ENCODE measurements around the gene MRPL12. TPM values are rescaled to one million over a fixed set of nuclear protein-coding genes. Genes with fewer than 3 reads are reported as not detected.

The MRPL12 gene
- total RNA-seq, 1 experiment from 2014 or later, result 260 TPM

- RAD21 ChIA-PET (ENCODE audit: low non-redundant PET in 1 of 2, low total read pairs in 2 of 2, uncharacterized antibody in 2 of 2, unreplicated experiment in 2 of 2), result no interaction called here
- no TSS peak for BruUV-seq (replicated peaks)
Observed at GRCh38 chr17:81706232-81706611, 3.1 kb downstream of the MRPL12 start.

More at GRCh38 chr17:81706232-81706611, 3.1 kb downstream of the MRPL12 start:
- Histone ChIP-seq H3K4me2 (ENCODE audit: low read length) (no peak overlapping the region), H3K9ac (ENCODE audit: low read length) (no peak overlapping the region), H2AFZ (ENCODE audit: low read depth, low read length, poor library complexity, severe bottlenecking) (no peak overlapping the region), H3K9me3 (ENCODE audit: control insufficient read depth in 1 of 2, insufficient read depth in 1 of 2, low read depth in 1 of 2, low read length in 2 of 2) (no peaks in the 10 kb centered on the region), H3K4me3 (replicated peaks in 1 of 2; ENCODE audit: low read depth in 1 of 2, low read length in 2 of 2) (no peak overlapping the region), H3K36me3 (ENCODE audit: control insufficient read depth in 1 of 2, insufficient read depth in 2 of 2, low read length in 2 of 2) (peaks cover 19 to 49% of the 10 kb centered on the region in 2 experiments; a peak in 3 of 4 replicates), H3K27ac (ENCODE audit: low read depth, low read length) (no peak overlapping the region; the same call in 1 of the 2 replicates), H4K20me1 (ENCODE audit: insufficient read depth) (no peaks in the 10 kb centered on the region; the same call in 1 of the 2 replicates), H3K79me2 (ENCODE audit: insufficient read depth, low read length) (peaks cover 64% of the 10 kb centered on the region), H3K9me2 (ENCODE audit: insufficient read depth) (no peaks in the 10 kb centered on the region), H3K27me3 (ENCODE audit: insufficient read depth, low read length) (no peaks in the 10 kb centered on the region), H3K4me1 (ENCODE audit: control insufficient read depth in 1 of 2, insufficient read depth in 2 of 2, low read length in 2 of 2) (peaks cover 27 to 42% of the 10 kb centered on the region in 2 experiments)
- POLR2A ChIA-PET, result interaction anchor here (1.0 to 1.4 kb wide), 2 partner anchors 22 to 127 kb away, joined by 3 to 5 read pairs; partner anchors contain the start of genes ARL16, HGS and MCRIP1
- TF ChIP-seq CEBPB (IDR thresholded peaks at IDR 0.05; ENCODE audit: low read depth), result no peak
- TF ChIP-seq ZFX (IDR thresholded peaks at IDR 0.05), result no peak
- no peak for TF ChIP-seq EGR1 (IDR thresholded peaks at IDR 0.05; ENCODE audit: low read depth)
- no peak for TF ChIP-seq YY1 (IDR thresholded peaks at IDR 0.05; ENCODE audit: extremely low read depth, insufficient replicate concordance, low read depth, low read length)
- no peak for TF ChIP-seq JUND (IDR thresholded peaks at IDR 0.05)
- no peak for TF ChIP-seq EZH2phosphoT487 (IDR thresholded peaks at IDR 0.05; ENCODE audit: borderline replicate concordance)
- TF ChIP-seq CBX3 (IDR thresholded peaks at IDR 0.05; ENCODE audit: low read depth), result no peak
- TF ChIP-seq, protein P1, sequence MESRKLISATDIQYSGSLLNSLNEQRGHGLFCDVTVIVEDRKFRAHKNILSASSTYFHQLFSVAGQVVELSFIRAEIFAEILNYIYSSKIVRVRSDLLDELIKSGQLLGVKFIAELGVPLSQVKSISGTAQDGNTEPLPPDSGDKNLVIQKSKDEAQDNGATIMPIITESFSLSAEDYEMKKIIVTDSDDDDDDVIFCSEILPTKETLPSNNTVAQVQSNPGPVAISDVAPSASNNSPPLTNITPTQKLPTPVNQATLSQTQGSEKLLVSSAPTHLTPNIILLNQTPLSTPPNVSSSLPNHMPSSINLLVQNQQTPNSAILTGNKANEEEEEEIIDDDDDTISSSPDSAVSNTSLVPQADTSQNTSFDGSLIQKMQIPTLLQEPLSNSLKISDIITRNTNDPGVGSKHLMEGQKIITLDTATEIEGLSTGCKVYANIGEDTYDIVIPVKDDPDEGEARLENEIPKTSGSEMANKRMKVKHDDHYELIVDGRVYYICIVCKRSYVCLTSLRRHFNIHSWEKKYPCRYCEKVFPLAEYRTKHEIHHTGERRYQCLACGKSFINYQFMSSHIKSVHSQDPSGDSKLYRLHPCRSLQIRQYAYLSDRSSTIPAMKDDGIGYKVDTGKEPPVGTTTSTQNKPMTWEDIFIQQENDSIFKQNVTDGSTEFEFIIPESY (IDR thresholded peaks at IDR 0.05; ENCODE audit: extremely low read depth, insufficient replicate concordance, low read length), result no peak
- TF ChIP-seq, protein P2, sequence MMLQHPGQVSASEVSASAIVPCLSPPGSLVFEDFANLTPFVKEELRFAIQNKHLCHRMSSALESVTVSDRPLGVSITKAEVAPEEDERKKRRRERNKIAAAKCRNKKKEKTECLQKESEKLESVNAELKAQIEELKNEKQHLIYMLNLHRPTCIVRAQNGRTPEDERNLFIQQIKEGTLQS (IDR thresholded peaks at IDR 0.05), result no peak
- TF ChIP-seq EZH2 (IDR thresholded peaks at IDR 0.05), result no peak
- TF ChIP-seq, protein P3, sequence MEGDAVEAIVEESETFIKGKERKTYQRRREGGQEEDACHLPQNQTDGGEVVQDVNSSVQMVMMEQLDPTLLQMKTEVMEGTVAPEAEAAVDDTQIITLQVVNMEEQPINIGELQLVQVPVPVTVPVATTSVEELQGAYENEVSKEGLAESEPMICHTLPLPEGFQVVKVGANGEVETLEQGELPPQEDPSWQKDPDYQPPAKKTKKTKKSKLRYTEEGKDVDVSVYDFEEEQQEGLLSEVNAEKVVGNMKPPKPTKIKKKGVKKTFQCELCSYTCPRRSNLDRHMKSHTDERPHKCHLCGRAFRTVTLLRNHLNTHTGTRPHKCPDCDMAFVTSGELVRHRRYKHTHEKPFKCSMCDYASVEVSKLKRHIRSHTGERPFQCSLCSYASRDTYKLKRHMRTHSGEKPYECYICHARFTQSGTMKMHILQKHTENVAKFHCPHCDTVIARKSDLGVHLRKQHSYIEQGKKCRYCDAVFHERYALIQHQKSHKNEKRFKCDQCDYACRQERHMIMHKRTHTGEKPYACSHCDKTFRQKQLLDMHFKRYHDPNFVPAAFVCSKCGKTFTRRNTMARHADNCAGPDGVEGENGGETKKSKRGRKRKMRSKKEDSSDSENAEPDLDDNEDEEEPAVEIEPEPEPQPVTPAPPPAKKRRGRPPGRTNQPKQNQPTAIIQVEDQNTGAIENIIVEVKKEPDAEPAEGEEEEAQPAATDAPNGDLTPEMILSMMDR (IDR thresholded peaks at IDR 0.05 in 2 of 3, conservative IDR thresholded peaks at IDR 0.05 in 1 of 3; ENCODE audit: borderline replicate concordance in 1 of 3, insufficient read depth in 1 of 3, low read depth in 2 of 3, low read length in 2 of 3), result no peak
- no peak for TF ChIP-seq ZNF274 (IDR thresholded peaks at IDR 0.05; ENCODE audit: low read depth, low read length)
- no peak for TF ChIP-seq ELF1 (IDR thresholded peaks at IDR 0.05; ENCODE audit: borderline replicate concordance, low read depth)
- no peak for TF ChIP-seq TCF7L2 (IDR thresholded peaks at IDR 0.05; ENCODE audit: borderline replicate concordance, extremely low read depth, insufficient read depth, insufficient read length)
- TF ChIP-seq POLR2A (IDR thresholded peaks at IDR 0.05; ENCODE audit: borderline replicate concordance, extremely low read depth, insufficient read depth, insufficient read length), result no peak
- no peak for TF ChIP-seq SIN3A (IDR thresholded peaks at IDR 0.05; ENCODE audit: low read depth)
- no peak for TF ChIP-seq RAD21 (IDR thresholded peaks at IDR 0.05; ENCODE audit: low read depth)
- CTCF ChIA-PET, result no interaction called here
- intact Hi-C loops (cut with micrococcal nuclease), result no loop called here
- no peak for ATAC-seq
- no peak for DNase-seq (ENCODE audit: low read depth, low spot score)

Measured in HCT116 (cell line).